Stimulated activated CD8-positive, alpha-beta memory T cell treated with anti-CD3 and anti-CD28 coated beads, Interleukin-12 subunit alpha, Interleukin-12 subunit beta, amount 100 ng/mL, for 1 hour (primary cell): Measurements from ENCODE around the gene THY1.

Experiments
- DNase-seq: peaks from one replicate; pipeline ENCODE4 v3.0.0-alpha.2; 2020; ENCODE audit warnings: low read depth

THY1 gene

DNA sequence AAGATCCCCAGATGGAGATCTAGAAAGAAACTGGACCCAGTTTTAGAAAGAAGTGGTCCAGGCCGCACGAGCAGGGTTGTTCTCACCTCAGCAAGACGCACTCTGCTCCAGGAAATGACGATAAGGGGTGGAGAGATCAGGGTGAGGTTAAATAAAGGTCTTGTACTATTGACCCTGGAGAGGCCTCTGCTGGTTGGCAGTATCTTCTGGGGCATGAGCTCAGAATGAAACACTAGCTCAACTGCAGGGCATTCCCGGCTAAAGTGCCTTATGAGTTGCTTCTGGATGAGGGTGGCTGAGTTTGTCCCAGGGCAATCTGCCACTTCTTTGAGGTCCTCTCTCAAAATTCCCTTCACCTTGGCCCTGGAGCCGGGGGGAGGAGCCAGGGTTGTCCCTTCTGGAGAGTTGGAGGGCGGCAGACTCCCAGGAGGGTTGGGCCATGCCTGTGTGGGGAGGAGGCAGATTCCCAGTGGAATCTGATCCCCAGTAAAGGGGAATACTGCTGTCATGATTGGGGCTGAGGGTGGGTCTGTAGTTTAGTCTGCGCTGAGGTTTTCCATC is 52.4 kb downstream of the THY1 start:
- no peak for DNase-seq

DNA sequence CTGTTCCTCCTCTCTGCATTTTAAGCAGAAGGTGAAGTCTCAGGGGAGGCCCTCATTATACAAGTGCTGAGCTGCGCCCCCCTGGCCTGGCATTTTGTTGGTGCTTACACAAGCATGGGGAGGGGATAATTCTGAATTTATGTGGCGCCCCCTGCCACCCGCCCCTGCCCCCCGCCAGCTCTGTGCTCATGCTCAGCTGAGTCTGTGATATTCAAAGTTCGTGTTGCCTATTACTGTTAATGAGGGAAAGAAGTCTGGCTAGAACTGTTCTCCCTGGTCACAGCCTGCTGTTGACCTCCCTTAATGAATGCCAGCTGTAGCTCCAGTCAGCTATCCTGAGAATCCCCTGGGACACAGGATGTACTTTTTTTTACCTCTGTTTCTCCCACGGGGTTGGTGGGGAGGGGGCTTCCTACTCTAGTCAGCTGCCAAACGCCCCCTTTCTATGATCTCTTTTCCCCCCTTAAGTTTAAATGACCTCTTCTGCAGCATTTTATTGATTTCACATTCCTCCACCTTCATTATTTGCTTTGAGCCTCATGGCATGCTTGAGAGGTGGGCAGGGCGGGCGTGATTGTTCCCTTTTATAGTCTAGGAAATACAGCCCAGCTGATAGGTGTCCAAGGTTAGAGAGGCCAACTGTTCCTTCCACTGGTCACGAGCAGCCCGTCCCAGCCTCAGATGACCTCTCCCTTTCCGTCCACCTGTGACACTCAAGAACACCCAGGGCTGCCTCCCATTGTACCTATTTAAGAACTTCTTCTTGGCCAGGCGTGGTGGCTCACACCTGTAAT is 53.6 kb downstream of the THY1 start:
- DNase-seq, result no peak

DNA sequence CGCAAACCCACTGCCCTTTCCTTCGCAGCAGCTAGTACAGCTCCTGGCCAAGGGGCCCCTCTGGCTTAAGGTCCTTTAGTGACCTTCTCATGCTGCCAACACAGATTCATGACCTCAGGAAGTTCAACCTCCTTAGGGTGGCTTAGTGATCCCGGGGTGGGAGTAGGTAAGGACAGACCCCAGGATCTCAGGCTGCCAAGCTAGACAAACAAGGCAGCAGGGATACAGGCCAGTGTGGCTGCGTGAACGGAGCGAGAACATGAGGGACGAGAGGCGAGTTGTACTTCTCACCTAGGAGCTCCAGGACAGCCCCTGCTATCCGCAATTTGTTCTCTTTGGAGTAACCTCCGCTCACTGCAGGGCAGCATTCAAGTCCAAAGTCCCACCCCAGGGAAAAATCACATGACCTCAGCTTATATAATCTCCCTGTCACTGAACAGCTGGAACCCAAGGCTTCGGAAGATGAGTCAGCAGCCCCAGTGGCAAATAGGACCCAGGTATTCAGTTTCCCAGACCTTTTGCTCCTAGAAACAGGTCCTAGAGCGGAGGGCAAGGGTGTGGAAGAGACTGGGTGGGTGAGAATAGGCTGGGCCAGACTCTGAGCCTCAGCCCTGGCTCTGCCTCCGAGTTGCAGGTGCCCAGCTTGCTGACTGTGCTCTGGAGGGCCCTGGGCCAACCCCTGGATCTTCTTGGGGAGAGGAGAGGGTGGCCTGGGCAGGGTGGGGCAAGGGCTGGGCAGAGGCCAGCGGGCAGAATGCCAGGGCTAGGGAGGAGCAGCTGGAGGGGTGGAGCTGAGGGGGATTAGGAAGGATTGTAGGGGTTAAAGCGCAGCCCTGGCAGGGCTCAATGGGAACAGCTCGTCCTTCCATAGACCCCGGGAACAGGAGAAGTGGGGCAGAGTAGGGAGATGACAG is 54.6 kb downstream of the THY1 start:
- no peak for DNase-seq

DNA sequence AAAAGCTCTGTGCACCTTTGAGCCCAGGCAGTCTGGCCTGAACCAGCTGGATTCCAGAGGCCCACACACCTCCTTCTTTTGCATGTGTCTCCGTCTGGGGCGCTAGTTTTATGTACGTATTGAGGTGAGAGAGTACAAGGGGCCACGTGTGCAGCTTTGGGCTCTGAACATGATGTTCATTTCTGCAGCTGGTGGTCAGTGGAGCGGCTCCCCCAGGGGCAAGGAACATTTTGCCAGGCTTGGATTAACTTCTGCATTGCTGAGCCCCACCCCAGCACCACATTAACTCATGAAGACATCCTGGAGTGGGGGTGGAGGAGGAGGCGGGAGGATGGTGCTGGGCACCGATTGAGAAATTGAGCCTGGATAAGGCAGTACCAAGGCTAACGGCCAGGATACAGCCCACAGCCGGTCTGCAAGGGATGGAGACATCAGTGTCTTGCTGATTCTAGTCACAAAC is 55.3 kb downstream of the THY1 start:
- no peak for DNase-seq
